Stimulated activated naive B cell treated with anti-CD40 and anti-IgM and Interleukin-4, amounts not matched to agents 10 μg/mL and 1 μg/mL and 100 μg/mL, for 72 hours (primary cell): ENCODE results near the gene VAT1L.
A peak's percentile ranks its signal among the peaks of the same experiment; 100 is the strongest.

Source experiments
- ATAC-seq, 2 donors: fragments of 150-1000 bp; cut with Tn5 transposase; replicated peaks; 2 replicates each; pipeline ENCODE4 v1.10.0; 2021; ENCODE audit warnings: moderate library complexity in 1 of 2
- DNase-seq: peaks from one replicate; pipeline ENCODE4 v3.0.0; 2021
- H3K27ac Mint-ChIP-seq: one replicate; pipeline ENCODE4 v1.8.0; 2022; ENCODE audit warnings: mild to moderate bottlenecking, mixed read lengths
- H3K27me3 Mint-ChIP-seq, 2 donors: one replicate each; pipeline ENCODE4 v1.8.0; 2022; ENCODE audit warnings: mixed read lengths in 2 of 2
- H3K36me3 Mint-ChIP-seq, 2 donors: one replicate each; pipeline ENCODE4 v1.8.0; 2022; ENCODE audit warnings: mixed read lengths in 2 of 2, mild to moderate bottlenecking in 1 of 2
- H3K4me1 Mint-ChIP-seq, 2 donors: one replicate each; pipeline ENCODE4 v1.8.0; 2022; ENCODE audit warnings: mixed read lengths in 2 of 2, mild to moderate bottlenecking in 1 of 2
- H3K4me3 Mint-ChIP-seq, 2 donors: one replicate each; pipeline ENCODE4 v1.8.0; 2022; ENCODE audit warnings: mild to moderate bottlenecking in 2 of 2, mixed read lengths in 2 of 2, moderate library complexity in 1 of 2
- H3K9me3 Mint-ChIP-seq, 2 donors: one replicate each; pipeline ENCODE4 v1.8.0; 2022; ENCODE audit warnings: mixed read lengths in 2 of 2, mild to moderate bottlenecking in 1 of 2

Gene VAT1L, protein sequence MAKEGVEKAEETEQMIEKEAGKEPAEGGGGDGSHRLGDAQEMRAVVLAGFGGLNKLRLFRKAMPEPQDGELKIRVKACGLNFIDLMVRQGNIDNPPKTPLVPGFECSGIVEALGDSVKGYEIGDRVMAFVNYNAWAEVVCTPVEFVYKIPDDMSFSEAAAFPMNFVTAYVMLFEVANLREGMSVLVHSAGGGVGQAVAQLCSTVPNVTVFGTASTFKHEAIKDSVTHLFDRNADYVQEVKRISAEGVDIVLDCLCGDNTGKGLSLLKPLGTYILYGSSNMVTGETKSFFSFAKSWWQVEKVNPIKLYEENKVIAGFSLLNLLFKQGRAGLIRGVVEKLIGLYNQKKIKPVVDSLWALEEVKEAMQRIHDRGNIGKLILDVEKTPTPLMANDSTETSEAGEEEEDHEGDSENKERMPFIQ

DNA sequence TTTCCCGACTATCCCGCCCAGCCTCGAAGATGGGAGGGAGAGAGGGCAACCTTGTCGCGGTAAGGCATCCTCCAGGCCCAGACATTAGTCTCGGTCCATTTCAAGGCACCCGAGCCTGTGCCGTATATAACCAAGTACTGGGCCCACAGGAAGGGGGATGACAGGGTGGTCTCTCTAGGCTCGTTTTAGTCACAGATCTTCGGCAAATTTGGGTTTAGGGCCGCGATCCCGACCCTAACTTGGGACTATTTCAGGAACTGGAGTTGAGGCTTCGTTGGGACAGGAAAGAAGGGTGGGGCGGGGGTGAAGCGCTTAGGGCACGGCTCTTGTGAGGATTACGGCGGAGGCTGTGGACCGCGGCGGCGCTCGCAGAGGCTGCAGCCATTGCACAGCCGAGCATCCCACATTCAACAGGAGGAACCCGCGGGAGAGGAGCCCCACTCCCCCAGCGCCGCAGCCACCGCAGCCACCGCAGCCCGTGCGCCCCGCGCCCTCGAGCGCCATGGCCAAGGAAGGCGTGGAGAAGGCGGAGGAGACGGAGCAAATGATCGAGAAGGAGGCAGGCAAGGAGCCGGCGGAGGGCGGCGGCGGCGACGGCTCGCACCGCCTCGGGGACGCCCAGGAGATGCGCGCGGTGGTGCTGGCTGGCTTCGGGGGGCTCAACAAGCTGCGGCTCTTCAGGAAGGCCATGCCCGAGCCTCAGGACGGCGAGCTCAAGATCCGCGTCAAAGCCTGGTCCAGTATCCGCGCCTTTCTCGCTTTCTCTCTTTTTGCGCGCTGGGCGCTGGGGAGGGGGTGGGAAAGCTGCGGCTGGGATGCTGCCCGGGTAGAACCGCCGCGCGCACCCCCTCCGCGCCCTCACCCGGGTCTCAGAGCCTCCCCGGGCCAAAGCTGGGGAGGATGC, at the start of gene VAT1L:
VAT1L (plus strand) TSS at position 384 of the 904 bp plus-strand sequence; CDS start at position 503, 119 bp downstream.
- H3K4me1 Mint-ChIP-seq, result peaks cover 8 to 26% of the 10 kb centered on the region in 2 donors
- H3K4me3 Mint-ChIP-seq, result peak within 1 kb of the TSS; percentile 92 to 98
- peak; percentile 82 to 83 for ATAC-seq

DNA sequence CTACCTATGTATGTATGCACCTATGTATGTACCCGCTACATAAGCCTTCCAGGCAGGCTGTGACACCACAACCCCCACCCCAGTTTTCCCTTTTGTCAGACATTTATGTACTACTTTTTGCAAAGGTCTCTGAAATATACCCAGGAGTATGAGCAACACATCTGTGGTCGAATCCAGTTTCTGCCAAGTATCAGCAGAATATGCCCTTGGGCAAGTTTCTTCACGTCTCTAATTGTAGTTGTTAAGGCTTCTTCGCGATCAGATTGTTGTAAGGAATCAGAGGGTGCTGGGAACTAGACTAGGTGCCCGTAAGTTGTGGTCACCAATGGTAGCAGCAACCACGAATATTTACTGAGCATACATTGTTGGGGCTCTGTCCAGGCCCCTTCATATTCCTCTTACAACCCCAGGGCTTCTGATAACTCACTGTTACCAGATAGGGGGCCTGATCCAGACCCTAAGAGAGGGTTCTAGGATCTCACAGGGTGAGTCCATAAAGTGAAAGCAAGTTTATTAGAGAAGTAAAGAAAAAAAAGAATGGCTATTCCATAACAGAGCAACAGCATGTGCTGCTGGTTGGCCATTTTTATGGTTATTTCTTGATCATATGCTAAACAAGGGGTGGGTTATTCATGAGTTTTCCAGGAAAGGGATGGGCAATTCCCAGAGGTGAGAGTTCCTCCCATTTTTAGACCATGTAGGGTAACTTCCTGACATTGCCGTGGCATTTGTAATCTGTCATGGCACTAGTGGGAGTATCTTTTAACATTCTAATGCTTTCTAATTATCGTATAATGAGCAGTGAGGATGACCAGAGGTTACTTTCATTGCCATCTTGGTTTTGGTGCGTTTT, 49.4 kb upstream of the VAT1L start:
- DNase-seq (no peak), ATAC-seq (no peak)
- Mint-ChIP-seq H3K4me1 (peaks cover 21 to 35% of the 10 kb centered on the region in 2 donors), H3K36me3 (peaks cover 5 to 8% of the 10 kb centered on the region in 2 donors), H3K27ac (no peak overlapping the region), H3K9me3 (peaks cover 4 to 8% of the 10 kb centered on the region in 2 donors), H3K4me3 (no peak overlapping the region), H3K27me3 (no peaks in the 10 kb centered on the region)

More for the DNA sequence above, at the start of gene VAT1L:
- Mint-ChIP-seq H3K27ac (peak within 1 kb of the TSS; percentile 89), H3K27me3 (peaks cover 45 to 53% of the 10 kb centered on the region in 2 donors), H3K9me3 (no peaks in the 10 kb centered on the region), H3K36me3 (peaks cover 0 to 2% of the 10 kb centered on the region in 2 donors)
- DNase-seq, result peak; percentile 27

DNA sequence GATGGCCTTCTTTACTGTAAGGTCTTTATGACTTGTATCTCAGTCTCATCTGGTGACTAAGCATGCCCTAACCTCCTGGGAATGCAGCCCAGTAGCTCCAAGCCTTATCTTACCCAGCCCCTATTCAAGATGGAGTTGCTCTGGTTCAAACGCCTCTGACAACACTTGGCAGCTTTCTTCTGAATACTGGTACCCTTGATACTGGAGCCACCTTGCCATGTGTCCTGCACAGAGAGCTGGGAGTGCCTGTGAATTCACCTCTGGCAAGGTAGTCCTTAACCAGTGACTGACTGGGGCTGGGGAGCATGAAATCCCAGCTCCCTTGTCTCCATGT, 48.8 kb upstream of the VAT1L start:
- peaks cover 1 to 6% of the 10 kb centered on the region in 2 donors for H3K36me3 Mint-ChIP-seq
- H3K9me3 Mint-ChIP-seq, result peaks cover 3 to 5% of the 10 kb centered on the region in 2 donors
- H3K4me3 Mint-ChIP-seq, result no peak overlapping the region
- no peak for ATAC-seq
- H3K27me3 Mint-ChIP-seq, result no peaks in the 10 kb centered on the region
- H3K27ac Mint-ChIP-seq, result no peak overlapping the region
- DNase-seq, result no peak
- H3K4me1 Mint-ChIP-seq, result peaks cover 21 to 35% of the 10 kb centered on the region in 2 donors

DNA sequence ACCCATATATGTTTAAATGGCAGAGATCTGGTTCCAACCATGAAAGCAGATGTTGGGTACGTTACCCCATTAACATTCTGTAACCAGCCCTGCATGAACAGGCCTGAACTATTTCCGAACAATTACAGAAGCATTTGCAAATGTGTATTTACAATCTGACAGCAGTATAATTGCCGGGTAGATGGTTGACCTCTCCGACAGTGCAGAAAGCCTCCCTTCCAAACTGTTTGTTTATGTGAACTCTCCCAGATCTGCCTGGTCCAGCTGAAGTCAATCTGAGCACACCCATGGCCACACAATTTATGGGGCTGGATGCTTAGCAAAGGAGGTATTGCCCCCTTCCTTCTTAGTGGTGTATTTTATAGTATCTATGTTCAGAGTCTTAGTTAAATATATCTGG, 44.2 kb upstream of the VAT1L start:
- Mint-ChIP-seq H3K36me3 (no peaks in the 10 kb centered on the region), H3K27me3 (peaks cover 0 to 3% of the 10 kb centered on the region in 2 donors), H3K27ac (no peak overlapping the region), H3K9me3 (no peaks in the 10 kb centered on the region), H3K4me1 (peaks cover 6 to 13% of the 10 kb centered on the region in 2 donors), H3K4me3 (no peak overlapping the region)
- no peak for DNase-seq
- no peak for ATAC-seq

DNA sequence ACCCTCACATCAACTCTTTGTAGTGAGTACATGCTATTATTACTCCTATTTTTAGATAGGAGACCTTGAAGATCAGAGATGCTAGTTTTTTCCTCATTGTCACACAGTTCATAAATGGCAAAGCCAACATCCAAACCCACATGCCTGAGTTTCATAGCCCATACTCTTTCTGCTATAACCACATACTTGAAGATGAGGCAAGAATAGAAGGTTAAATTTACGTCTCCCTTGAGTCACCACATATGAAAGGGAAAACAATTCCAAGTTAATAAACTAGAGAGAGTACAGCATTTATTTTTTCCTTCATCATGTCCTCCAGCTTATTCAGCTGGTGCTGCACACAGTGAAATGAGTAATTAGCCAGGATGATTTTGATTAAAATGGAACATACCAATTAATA, 42.4 kb upstream of the VAT1L start:
- no peaks in the 10 kb centered on the region for H3K4me1 Mint-ChIP-seq
- H3K4me3 Mint-ChIP-seq, result no peak overlapping the region
- no peak for DNase-seq
- H3K27me3 Mint-ChIP-seq, result peaks cover 0 to 10% of the 10 kb centered on the region in 2 donors
- no peak overlapping the region for H3K27ac Mint-ChIP-seq
- ATAC-seq, result no peak
- no peaks in the 10 kb centered on the region for H3K36me3 Mint-ChIP-seq
- H3K9me3 Mint-ChIP-seq, result no peaks in the 10 kb centered on the region

DNA sequence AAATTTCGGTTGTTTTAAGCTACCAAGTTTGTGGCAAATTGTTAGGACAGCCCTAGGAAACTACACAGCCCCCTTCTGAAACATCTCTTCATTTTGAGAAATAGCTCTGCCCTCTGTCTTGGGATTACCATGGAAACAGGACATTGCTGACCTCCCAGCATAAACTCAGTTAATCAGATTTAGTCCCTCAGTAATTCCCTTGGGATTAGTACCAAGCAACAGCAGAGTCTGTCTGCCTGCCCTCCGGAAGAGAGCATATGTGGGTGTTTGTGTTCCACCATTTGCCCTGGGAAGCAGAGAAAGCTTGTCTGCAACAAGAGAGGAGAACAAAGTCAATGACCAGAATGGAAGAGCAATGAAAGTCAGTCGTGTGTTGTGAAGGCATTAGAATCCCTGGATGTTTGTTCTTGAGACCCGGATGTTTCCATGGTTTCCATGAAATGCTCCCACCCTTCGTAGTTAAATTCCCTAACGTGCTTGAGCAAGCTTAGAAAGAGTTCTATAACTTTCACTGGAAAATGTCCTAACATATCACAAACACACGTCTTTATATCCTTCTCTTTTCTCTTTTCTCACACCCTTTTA, 39.9 kb upstream of the VAT1L start:
- Mint-ChIP-seq H3K36me3 (no peaks in the 10 kb centered on the region), H3K27ac (no peak overlapping the region), H3K27me3 (peaks cover 0 to 13% of the 10 kb centered on the region in 2 donors), H3K9me3 (no peaks in the 10 kb centered on the region), H3K4me1 (no peaks in the 10 kb centered on the region), H3K4me3 (no peak overlapping the region)
- ATAC-seq (no peak), DNase-seq (no peak)

DNA sequence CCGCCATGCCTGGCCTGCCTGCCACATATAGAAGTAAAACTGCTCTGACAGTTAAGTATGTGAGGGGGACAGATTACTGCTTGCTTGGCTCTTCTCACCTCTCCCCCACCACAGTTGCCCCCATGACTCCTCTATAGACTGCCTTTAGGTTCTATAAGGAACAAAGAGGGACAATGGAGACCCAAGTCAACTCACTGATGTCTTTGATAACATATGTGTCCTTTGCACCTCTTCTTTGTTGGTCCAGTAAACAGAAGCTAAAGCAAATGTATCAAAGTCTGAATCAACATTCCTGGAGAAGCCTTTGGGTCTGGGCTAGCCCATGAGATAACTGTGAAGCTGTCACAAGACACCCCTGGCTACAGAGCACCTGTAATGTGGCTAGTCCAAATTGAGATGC, 38.9 kb upstream of the VAT1L start:
- DNase-seq, result no peak
- H3K4me3 Mint-ChIP-seq, result no peak overlapping the region
- ATAC-seq, result no peak
- no peaks in the 10 kb centered on the region for H3K9me3 Mint-ChIP-seq
- H3K36me3 Mint-ChIP-seq, result no peaks in the 10 kb centered on the region
- peaks cover 0 to 19% of the 10 kb centered on the region in 2 donors for H3K27me3 Mint-ChIP-seq
- H3K4me1 Mint-ChIP-seq, result no peaks in the 10 kb centered on the region
- H3K27ac Mint-ChIP-seq, result no peak overlapping the region

DNA sequence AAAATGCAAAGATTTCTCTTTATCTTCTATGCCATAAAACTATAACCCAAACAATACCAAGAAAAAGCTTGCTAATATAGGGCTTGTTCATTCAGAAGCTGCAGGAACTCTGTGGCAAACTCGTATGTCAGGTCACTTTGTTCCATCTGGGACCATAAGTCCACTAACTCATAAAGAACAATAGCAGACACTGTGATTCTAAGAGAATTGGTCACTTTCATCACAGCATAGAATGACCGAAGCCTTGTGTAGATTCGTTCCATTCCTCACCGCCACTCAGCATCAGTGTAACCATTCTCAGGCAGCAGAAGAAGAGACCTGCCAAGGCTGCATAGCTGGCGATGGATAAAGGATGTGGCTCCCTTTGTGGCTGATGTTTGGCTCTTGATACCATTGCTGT, 30.3 kb upstream of the VAT1L start:
- DNase-seq (no peak), ATAC-seq (no peak)

DNA sequence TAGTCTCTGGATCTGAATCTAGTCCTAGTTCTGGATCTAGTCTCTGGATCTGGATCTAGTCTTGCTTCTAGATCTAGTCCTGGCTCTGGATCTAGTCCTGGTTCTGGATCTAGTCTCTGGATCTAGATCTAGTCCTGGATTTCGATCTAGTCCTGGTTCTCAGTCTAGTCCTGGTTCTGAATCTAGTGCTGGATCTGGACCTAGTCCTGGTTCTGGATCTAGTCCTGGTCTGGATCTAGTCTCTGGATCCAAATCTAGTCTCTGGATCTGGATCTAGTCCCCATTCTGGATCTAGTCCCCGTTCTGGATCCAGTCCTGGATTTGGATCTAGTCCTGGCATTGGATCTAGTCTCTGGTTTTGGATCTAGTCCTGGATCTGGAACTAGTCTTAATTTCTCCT, 29.9 kb upstream of the VAT1L start:
- H3K9me3 Mint-ChIP-seq, result no peaks in the 10 kb centered on the region
- H3K27ac Mint-ChIP-seq, result no peak overlapping the region
- ATAC-seq, result no peak

More for the DNA sequence above, 30.3 kb upstream of the VAT1L start:
- Mint-ChIP-seq H3K27me3 (peaks cover 0 to 8% of the 10 kb centered on the region in 2 donors), H3K4me1 (no peaks in the 10 kb centered on the region), H3K27ac (no peak overlapping the region), H3K36me3 (no peaks in the 10 kb centered on the region), H3K9me3 (no peaks in the 10 kb centered on the region), H3K4me3 (no peak overlapping the region)

DNA sequence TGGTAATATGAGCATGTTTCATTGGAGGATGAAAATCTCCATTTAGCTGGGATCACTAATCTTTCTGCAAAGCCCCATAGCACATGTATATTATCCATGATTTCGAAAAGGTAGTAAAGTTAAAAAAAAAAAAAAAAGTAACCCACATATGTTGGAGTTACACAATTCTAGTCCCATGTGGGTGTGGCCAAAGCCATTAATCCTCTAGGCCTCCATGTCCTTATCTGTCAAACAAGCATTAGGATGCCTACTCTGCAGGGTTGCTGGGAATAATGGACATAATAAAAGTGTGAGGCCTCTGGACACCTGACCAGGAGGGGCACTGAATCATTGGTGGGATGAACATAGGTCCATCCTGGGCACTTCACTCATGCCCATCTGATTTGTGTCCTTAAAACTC, 29.2 kb upstream of the VAT1L start:
- DNase-seq, result no peak
- ATAC-seq, result no peak
- H3K36me3 Mint-ChIP-seq, result no peaks in the 10 kb centered on the region
- no peaks in the 10 kb centered on the region for H3K27me3 Mint-ChIP-seq
- no peaks in the 10 kb centered on the region for H3K4me1 Mint-ChIP-seq
- no peaks in the 10 kb centered on the region for H3K9me3 Mint-ChIP-seq
- no peak overlapping the region for H3K27ac Mint-ChIP-seq
- no peak overlapping the region for H3K4me3 Mint-ChIP-seq

More for the DNA sequence above, 29.9 kb upstream of the VAT1L start:
- Mint-ChIP-seq H3K4me1 (no peaks in the 10 kb centered on the region), H3K36me3 (no peaks in the 10 kb centered on the region), H3K27me3 (peaks cover 0 to 6% of the 10 kb centered on the region in 2 donors), H3K4me3 (no peak overlapping the region)
- DNase-seq, result no peak

DNA sequence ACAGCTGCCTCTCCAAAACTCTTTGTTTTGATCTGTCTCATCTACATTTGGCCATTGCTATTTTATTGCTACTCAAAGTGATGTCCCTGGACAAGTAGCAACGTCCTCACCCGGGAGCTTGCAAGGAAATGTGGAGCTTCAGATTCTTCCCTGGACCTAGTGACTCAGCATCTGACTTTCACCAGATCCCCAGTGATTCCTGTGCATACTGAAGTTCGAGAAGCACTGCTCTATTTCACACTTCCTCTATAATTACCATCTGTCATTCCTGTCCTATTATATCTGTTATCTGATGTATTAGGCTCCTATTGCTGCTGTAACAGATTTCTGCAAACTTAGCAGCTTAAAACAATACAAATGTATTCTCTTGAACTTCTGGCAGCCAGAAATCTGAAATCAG, 28.5 kb upstream of the VAT1L start:
- no peaks in the 10 kb centered on the region for H3K27me3 Mint-ChIP-seq
- H3K36me3 Mint-ChIP-seq, result no peaks in the 10 kb centered on the region
- no peak for DNase-seq
- H3K27ac Mint-ChIP-seq, result no peak overlapping the region
- no peak for ATAC-seq
- no peaks in the 10 kb centered on the region for H3K9me3 Mint-ChIP-seq
- H3K4me1 Mint-ChIP-seq, result no peaks in the 10 kb centered on the region
- H3K4me3 Mint-ChIP-seq, result no peak overlapping the region

DNA sequence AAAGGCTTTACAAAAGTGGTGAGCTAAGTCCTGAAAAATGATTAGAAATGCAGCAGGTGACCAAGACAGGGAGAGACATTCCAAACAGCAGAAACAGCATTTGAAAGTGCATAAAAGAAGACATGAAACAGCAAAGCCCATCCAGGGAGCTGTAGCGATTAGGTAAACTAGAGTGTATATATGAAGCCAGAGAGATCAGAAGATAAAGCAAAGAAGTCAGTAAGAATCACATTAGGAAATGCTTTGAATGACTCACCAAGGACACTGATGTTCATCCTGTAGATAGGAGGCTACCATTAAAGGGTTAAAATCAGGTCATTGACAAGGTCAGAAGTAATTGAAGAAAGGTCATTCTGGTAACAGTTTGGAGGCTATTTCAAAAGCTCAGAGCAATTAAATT, 27.6 kb upstream of the VAT1L start:
- Mint-ChIP-seq H3K36me3 (no peaks in the 10 kb centered on the region), H3K27me3 (no peaks in the 10 kb centered on the region), H3K9me3 (no peaks in the 10 kb centered on the region), H3K4me3 (no peak overlapping the region), H3K4me1 (no peaks in the 10 kb centered on the region), H3K27ac (no peak overlapping the region)
- ATAC-seq (no peak), DNase-seq (no peak)

DNA sequence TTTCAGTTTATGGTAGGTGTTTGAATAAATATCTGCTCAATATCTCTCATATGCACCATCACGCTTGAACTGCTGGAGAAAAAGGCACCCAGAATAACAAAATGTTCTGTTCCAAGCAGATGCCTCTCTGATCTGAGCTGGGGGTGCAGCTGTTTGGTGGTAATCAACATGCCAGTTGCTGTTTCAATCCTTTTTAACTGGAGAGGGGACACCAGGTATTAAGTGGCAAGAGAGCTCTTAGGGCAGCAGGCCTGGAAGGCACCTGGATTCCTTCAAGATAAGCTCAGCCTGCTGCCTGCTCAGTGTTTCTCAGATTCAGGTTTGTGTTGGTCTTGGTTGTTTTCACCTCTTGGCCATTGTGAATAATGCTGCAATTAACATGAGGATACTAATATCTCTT, 27.2 kb upstream of the VAT1L start:
- no peak overlapping the region for H3K27ac Mint-ChIP-seq
- no peaks in the 10 kb centered on the region for H3K9me3 Mint-ChIP-seq
- DNase-seq, result no peak
- no peaks in the 10 kb centered on the region for H3K4me1 Mint-ChIP-seq
- no peaks in the 10 kb centered on the region for H3K36me3 Mint-ChIP-seq
- ATAC-seq, result no peak
- no peaks in the 10 kb centered on the region for H3K27me3 Mint-ChIP-seq
- no peak overlapping the region for H3K4me3 Mint-ChIP-seq

DNA sequence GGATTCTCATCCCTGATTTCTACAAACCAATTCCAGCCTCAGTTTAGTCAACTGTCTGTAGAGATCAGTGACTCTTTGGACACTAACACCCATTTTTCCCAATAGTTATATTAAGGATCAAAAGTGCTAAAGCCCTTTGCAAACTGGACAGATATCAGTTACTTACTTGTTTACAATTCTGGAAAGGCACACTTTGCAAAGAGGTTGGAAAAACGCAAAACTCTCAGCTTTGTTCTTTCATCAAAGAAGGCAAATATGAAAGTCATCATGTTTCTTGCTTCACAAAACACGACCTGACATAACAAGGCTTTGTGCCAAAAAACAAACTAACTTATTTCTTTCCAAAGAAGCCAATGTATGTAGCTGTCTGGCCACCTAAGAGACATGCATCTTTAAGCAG, 26.1 kb upstream of the VAT1L start:
- DNase-seq (no peak), ATAC-seq (no peak)
- Mint-ChIP-seq H3K4me3 (no peak overlapping the region), H3K36me3 (no peaks in the 10 kb centered on the region), H3K9me3 (no peaks in the 10 kb centered on the region), H3K27ac (no peak overlapping the region), H3K4me1 (no peaks in the 10 kb centered on the region), H3K27me3 (no peaks in the 10 kb centered on the region)
